ENCODE data around the gene COL4A4.

GRCh38 chr2:227058888-227059399 is 105.1 kb downstream of the COL4A4 start:
- TF ChIP-seq, protein P1, sequence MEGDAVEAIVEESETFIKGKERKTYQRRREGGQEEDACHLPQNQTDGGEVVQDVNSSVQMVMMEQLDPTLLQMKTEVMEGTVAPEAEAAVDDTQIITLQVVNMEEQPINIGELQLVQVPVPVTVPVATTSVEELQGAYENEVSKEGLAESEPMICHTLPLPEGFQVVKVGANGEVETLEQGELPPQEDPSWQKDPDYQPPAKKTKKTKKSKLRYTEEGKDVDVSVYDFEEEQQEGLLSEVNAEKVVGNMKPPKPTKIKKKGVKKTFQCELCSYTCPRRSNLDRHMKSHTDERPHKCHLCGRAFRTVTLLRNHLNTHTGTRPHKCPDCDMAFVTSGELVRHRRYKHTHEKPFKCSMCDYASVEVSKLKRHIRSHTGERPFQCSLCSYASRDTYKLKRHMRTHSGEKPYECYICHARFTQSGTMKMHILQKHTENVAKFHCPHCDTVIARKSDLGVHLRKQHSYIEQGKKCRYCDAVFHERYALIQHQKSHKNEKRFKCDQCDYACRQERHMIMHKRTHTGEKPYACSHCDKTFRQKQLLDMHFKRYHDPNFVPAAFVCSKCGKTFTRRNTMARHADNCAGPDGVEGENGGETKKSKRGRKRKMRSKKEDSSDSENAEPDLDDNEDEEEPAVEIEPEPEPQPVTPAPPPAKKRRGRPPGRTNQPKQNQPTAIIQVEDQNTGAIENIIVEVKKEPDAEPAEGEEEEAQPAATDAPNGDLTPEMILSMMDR (CRISPR knock-in tag; IDR thresholded peaks at IDR 0.05), result no peak
- TF ChIP-seq PAF1 (CRISPR knock-in tag; IDR thresholded peaks at IDR 0.05) (no peak), SRY (CRISPR knock-in tag; IDR thresholded peaks at IDR 0.05) (no peak)

Measured in HepG2 (cell line).